HG02970 (cell line): ENCODE measurements around the gene ADAP1.
"Not testable (repeated sequence)": the region's sequence is repeated elsewhere in the genome, so short reads cannot be mapped to it uniquely, and the experiment has no call there.

Source experiments
- ATAC-seq: cut with Tn5 transposase; IDR thresholded peaks from one replicate; pipeline ENCODE4 v1.9.1; 2021; ENCODE audit warnings: mild to moderate bottlenecking, moderate library complexity, moderate number of reproducible peaks; ENCODE audit not compliant: unreplicated experiment, low FRiP score

The ADAP1 gene

GRCh38 chr7:961546-962400, 7.3 kb upstream of the ADAP1 start:
- no peak for ATAC-seq

- not testable (repeated sequence) for ATAC-seq
Measured at GRCh38 chr7:960972-961371, 6.5 kb upstream of the ADAP1 start.

- no peak for ATAC-seq
Measured at GRCh38 chr7:960269-960871, 5.9 kb upstream of the ADAP1 start.

GRCh38 chr7:959740-960139, 5.3 kb upstream of the ADAP1 start:
- ATAC-seq = not testable (repeated sequence)

GRCh38 chr7:959271-959670, 4.8 kb upstream of the ADAP1 start:
- ATAC-seq = no peak

GRCh38 chr7:958221-959200, 4.0 kb upstream of the ADAP1 start:
- ATAC-seq = no peak

GRCh38 chr7:957418-958220, 3.1 kb upstream of the ADAP1 start:
- no peak for ATAC-seq

GRCh38 chr7:956031-956430, 1.6 kb upstream of the ADAP1 start:
- ATAC-seq = no peak

GRCh38 chr7:953547-954327, 743 bp downstream of the ADAP1 start:
- ATAC-seq = no peak

- ATAC-seq = no peak
Measured at GRCh38 chr7:952548-953441, 1.7 kb downstream of the ADAP1 start.

- ATAC-seq = no peak
Measured at GRCh38 chr7:951881-952547, 2.5 kb downstream of the ADAP1 start.

- no peak for ATAC-seq
Measured at GRCh38 chr7:949021-949934, 5.2 kb downstream of the ADAP1 start.

GRCh38 chr7:947391-948210, 6.9 kb downstream of the ADAP1 start:
- no peak for ATAC-seq

GRCh38 chr7:946256-946996, 8.1 kb downstream of the ADAP1 start:
- no peak for ATAC-seq

- no peak for ATAC-seq
Measured at GRCh38 chr7:945556-946255, 8.8 kb downstream of the ADAP1 start.
